ENCODE results near the gene TSEN15. TPM values are rescaled to one million over a fixed set of nuclear protein-coding genes. Genes with fewer than 3 reads are reported as not detected.

Gene TSEN15
- 10 to 100 TPM in 2 of 3 donors, 1 to 10 TPM in 1; 6.7 to 21.2 (median 13.5) TPM for total RNA-seq
- long read RNA-seq, donor 1, transcript TSEN15-216 (5 exons, 1,986 nt), result major isoform, 10 of 12 reads
- long read RNA-seq, donor 1, partial matches to known transcripts, result 1 of 12 reads
- long read RNA-seq, donor 1, other reads (novel, unspliced or antisense), result 0 of 12 reads
- long read RNA-seq, donor 2, transcript TSEN15-216 (5 exons, 1,986 nt), result major isoform, 12 of 21 reads
- long read RNA-seq, donor 2, partial matches to known transcripts, result 0 of 21 reads
- long read RNA-seq, donor 2, other reads (novel, unspliced or antisense), result 1 of 21 reads

DNA sequence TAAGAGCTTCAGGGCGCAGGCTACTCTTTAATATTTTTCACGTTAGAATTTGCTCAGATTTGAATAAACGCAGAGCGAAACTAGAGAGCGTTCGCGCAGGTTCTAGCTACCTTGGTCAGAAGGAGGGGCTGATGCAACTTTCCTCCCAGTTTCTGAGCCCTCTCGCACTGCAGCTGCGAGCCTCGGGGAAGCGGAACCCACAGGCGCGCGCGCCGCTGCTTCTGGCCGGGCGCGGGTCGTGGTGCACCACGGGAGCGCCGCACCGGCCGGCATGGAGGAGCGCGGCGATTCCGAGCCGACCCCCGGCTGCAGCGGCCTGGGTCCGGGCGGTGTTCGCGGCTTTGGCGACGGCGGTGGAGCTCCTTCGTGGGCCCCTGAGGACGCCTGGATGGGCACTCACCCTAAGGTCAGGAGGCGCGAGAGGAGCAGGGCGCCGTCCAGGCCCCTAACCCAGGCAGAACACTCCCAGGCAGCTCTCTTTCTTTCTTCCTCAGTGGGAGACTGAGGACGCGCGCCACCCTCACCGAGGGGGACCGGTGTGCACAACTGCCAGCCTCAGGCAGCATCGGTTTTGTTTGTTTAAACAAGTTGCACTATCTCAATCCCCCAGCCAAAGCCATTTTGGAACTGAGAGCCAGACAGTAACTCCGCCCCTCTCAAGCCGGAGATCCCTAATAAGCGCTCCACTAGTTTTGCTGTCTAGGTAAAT lies at the start of gene TSEN15:
Gene TSEN15, plus strand, starts transcription at position 246 of the 709 bp plus-strand sequence. Its CDS starts 26 bp downstream, at position 272.
- intact Hi-C loops (cut with DNase I, micrococcal nuclease), result no loop called here
- TF ChIP-seq, protein P1, sequence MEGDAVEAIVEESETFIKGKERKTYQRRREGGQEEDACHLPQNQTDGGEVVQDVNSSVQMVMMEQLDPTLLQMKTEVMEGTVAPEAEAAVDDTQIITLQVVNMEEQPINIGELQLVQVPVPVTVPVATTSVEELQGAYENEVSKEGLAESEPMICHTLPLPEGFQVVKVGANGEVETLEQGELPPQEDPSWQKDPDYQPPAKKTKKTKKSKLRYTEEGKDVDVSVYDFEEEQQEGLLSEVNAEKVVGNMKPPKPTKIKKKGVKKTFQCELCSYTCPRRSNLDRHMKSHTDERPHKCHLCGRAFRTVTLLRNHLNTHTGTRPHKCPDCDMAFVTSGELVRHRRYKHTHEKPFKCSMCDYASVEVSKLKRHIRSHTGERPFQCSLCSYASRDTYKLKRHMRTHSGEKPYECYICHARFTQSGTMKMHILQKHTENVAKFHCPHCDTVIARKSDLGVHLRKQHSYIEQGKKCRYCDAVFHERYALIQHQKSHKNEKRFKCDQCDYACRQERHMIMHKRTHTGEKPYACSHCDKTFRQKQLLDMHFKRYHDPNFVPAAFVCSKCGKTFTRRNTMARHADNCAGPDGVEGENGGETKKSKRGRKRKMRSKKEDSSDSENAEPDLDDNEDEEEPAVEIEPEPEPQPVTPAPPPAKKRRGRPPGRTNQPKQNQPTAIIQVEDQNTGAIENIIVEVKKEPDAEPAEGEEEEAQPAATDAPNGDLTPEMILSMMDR (IDR thresholded peaks at IDR 0.05), result no peak
- H3K36me3 ChIP-seq (ENCODE audit: low read depth), result no peaks in the 10 kb centered on the region
- peak; percentile 78 to 85 (median 85) for DNase-seq
- H3K9me3 ChIP-seq, result no peaks in the 10 kb centered on the region
- peaks cover 6% of the 10 kb centered on the region for H3K4me1 ChIP-seq (ENCODE audit: low read depth)
- peak; percentile 100 for ATAC-seq
- peak within 1 kb of the TSS; percentile 91 for H3K4me3 ChIP-seq

DNA sequence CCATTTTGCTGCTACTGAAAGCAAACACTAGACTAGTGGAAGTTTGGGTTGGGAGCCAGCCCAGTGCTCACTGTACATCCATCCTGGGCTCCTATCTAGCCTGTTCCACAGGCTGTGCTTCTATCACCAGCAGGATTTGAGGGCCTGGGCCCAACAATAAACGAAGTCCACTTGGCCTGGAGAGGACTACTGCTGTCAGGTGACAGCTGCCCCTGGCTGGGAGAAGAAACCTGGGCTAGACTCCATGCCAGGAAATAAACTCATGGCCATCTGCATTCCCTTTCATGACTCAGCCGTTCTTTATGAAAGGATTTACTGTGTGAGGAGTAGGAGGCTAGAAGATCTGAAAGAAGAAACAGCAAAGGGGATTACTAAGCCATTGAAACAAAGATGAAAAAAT lies 49.5 kb upstream of the TSEN15 start:
- H3K36me3 ChIP-seq (ENCODE audit: low read depth), result no peaks in the 10 kb centered on the region
- no peak for ATAC-seq
- no peaks in the 10 kb centered on the region for H3K9me3 ChIP-seq
- TF ChIP-seq, protein P1 (IDR thresholded peaks at IDR 0.05), result no peak
- DNase-seq, result no peak
- no peaks in the 10 kb centered on the region for H3K4me1 ChIP-seq (ENCODE audit: low read depth)
- H3K4me3 ChIP-seq, result no peak overlapping the region
- intact Hi-C loops (cut with DNase I, micrococcal nuclease), result no loop called here

- Histone ChIP-seq H3K9me3 (no peaks in the 10 kb centered on the region), H3K36me3 (ENCODE audit: low read depth) (no peaks in the 10 kb centered on the region), H3K4me1 (ENCODE audit: low read depth) (no peaks in the 10 kb centered on the region), H3K4me3 (no peak overlapping the region)
- DNase-seq, result no peak
- intact Hi-C loops (cut with DNase I, micrococcal nuclease), result no loop called here
- ATAC-seq, result no peak
- TF ChIP-seq, protein P1 (IDR thresholded peaks at IDR 0.05), result no peak
These were observed 46.6 kb upstream of the TSEN15 start for GRCh38 chr1:184004935-184005334.

GRCh38 chr1:184005506-184005905 lies 46.0 kb upstream of the TSEN15 start:
- Histone ChIP-seq H3K4me3 (no peak overlapping the region), H3K9me3 (no peaks in the 10 kb centered on the region), H3K36me3 (ENCODE audit: low read depth) (no peaks in the 10 kb centered on the region), H3K4me1 (ENCODE audit: low read depth) (no peaks in the 10 kb centered on the region)
- ATAC-seq, result no peak
- TF ChIP-seq, protein P1 (IDR thresholded peaks at IDR 0.05), result no peak
- intact Hi-C loops (cut with DNase I, micrococcal nuclease), result no loop called here
- DNase-seq, result no peak

- intact Hi-C loops (cut with DNase I, micrococcal nuclease), result no loop called here
- no peaks in the 10 kb centered on the region for H3K4me1 ChIP-seq (ENCODE audit: low read depth)
- no peaks in the 10 kb centered on the region for H3K36me3 ChIP-seq (ENCODE audit: low read depth)
- TF ChIP-seq, protein P1 (IDR thresholded peaks at IDR 0.05), result no peak
- no peaks in the 10 kb centered on the region for H3K9me3 ChIP-seq
- DNase-seq (no peak), ATAC-seq (no peak)
- no peak overlapping the region for H3K4me3 ChIP-seq
These were observed 40.7 kb upstream of the TSEN15 start for GRCh38 chr1:184010788-184011187.

All from mucosa of descending colon (tissue), 3 donors.